Suprapubic skin (tissue), 4 donors: Measurements from ENCODE around the gene RILPL1. TPM values are rescaled to one million over a fixed set of nuclear protein-coding genes. Genes with fewer than 3 reads are reported as not detected.
"Not testable (repeated sequence)": the region's sequence is repeated elsewhere in the genome, so short reads cannot be mapped to it uniquely, and the experiment has no call there.

Source experiments
- DNase-seq, 2 donors: peaks; one replicate each; pipeline ENCODE4 v3.0.0-alpha.2; 2019; ENCODE audit warnings: low spot score in 2 of 2
- H3K27ac ChIP-seq: fragments of 200-600 bp; sonication (generic); one replicate; pipeline ENCODE4 v1.5.1; 2019
- H3K27me3 ChIP-seq: fragments of 200-600 bp; sonication (generic); one replicate; pipeline ENCODE4 v1.5.1; 2019
- H3K36me3 ChIP-seq: fragments of 200-600 bp; sonication (generic); one replicate; pipeline ENCODE4 v1.5.1; 2019
- H3K4me1 ChIP-seq: fragments of 200-600 bp; sonication (generic); one replicate; pipeline ENCODE4 v1.5.1; 2019
- H3K4me3 ChIP-seq: fragments of 200-600 bp; sonication (generic); one replicate; pipeline ENCODE4 v1.5.1; 2019; ENCODE audit warnings: mild to moderate bottlenecking
- H3K9me3 ChIP-seq: fragments of 200-600 bp; sonication (generic); one replicate; pipeline ENCODE4 v1.5.1; 2019
- CTCF ChIP-seq, 2 donors: fragments of 200-600 bp in 1 of 2; fragments of 450-650 bp in 1 of 2; sonication (generic) in 1 of 2; IDR thresholded peaks; one replicate each; pipeline ENCODE4 v1.5.1; 2016 to 2019; ENCODE audit warnings: antibody characterized with exemption in 2 of 2, mild to moderate bottlenecking in 1 of 2, moderate library complexity in 1 of 2
- EP300 ChIP-seq: sonication (generic); formaldehyde crosslinking; IDR thresholded peaks from one replicate; pipeline ENCODE4 v1.6.1; 2017; ENCODE audit warnings: antibody characterized with exemption
- POLR2A ChIP-seq, 2 donors: fragments of 450-650 bp; IDR thresholded peaks; one replicate each; pipeline ENCODE4 v1.6.1; 2017; ENCODE audit warnings: antibody characterized with exemption in 2 of 2, mild to moderate bottlenecking in 2 of 2, moderate library complexity in 2 of 2
- POLR2AphosphoS5 ChIP-seq, 3 donors: sonication (generic); formaldehyde crosslinking; IDR thresholded peaks; one replicate each; pipeline ENCODE4 v1.6.1; 2017; ENCODE audit warnings: antibody characterized with exemption in 3 of 3
- WGBS: methylation state at CpG from one replicate; pipeline ENCODE4 v1.1.5; 2018; 5-methylcytosine and 5-hydroxymethylcytosine counted together
- total RNA-seq, 4 donors: library from RNA; depleted of rRNA; stranded (reverse); fragments of >200 nt; gene quantifications; one replicate each; pipeline ENCODE4 v1.1.0, GENCODE V29; 2016

RILPL1 gene
- total RNA-seq, 4 donors from 2014 or later = 16.4 to 36.2 (median 24.2) TPM

GRCh38 chr12:123453165-123453564 lies 80.4 kb downstream of the RILPL1 start:
- Histone ChIP-seq H3K9me3 (no peaks in the 10 kb centered on the region), H3K27ac (no peak overlapping the region), H3K36me3 (no peaks in the 10 kb centered on the region), H3K4me1 (no peaks in the 10 kb centered on the region), H3K27me3 (no peaks in the 10 kb centered on the region), H3K4me3 (no peak overlapping the region)
- no peak for DNase-seq
- WGBS = 52% methylated on average over 3 of the region's 3 CpGs
- TF ChIP-seq POLR2A (IDR thresholded peaks at IDR 0.05) = no peak
- no peak for TF ChIP-seq EP300
- no peak for TF ChIP-seq CTCF (IDR thresholded peaks at IDR 0.05)
- TF ChIP-seq POLR2AphosphoS5 (IDR thresholded peaks at IDR 0.05) = no peak

- not testable (repeated sequence) for H3K4me3 ChIP-seq, H3K27ac ChIP-seq, H3K27me3 ChIP-seq, H3K9me3 ChIP-seq, H3K4me1 ChIP-seq, H3K36me3 ChIP-seq, DNase-seq
- WGBS = 0% methylated on average over 1 of the region's 1 CpG
Measured at GRCh38 chr12:123452276-123452550, 81.3 kb downstream of the RILPL1 start.

- Histone ChIP-seq H3K27me3 (no peaks in the 10 kb centered on the region), H3K27ac (no peak overlapping the region), H3K4me1 (peaks cover 11% of the 10 kb centered on the region), H3K4me3 (no peak overlapping the region), H3K9me3 (no peaks in the 10 kb centered on the region), H3K36me3 (no peaks in the 10 kb centered on the region)
- TF ChIP-seq EP300 (no peak), POLR2A (IDR thresholded peaks at IDR 0.05) (no peak), POLR2AphosphoS5 (IDR thresholded peaks at IDR 0.05) (no peak), CTCF (IDR thresholded peaks at IDR 0.05) (no peak)
- DNase-seq = no peak
- WGBS = 92% methylated on average over 9 of the region's 9 CpGs
Measured at GRCh38 chr12:123450636-123451035, 82.9 kb downstream of the RILPL1 start.

- H3K9me3 ChIP-seq = no peaks in the 10 kb centered on the region
- WGBS = 72% methylated on average over 4 of the region's 4 CpGs
- no peak overlapping the region for H3K4me3 ChIP-seq
- H3K36me3 ChIP-seq = no peaks in the 10 kb centered on the region
- H3K27me3 ChIP-seq = no peaks in the 10 kb centered on the region
- no peak for DNase-seq
- H3K4me1 ChIP-seq = peaks cover 17% of the 10 kb centered on the region
- TF ChIP-seq POLR2A (IDR thresholded peaks at IDR 0.05) = no peak
- no peak for TF ChIP-seq POLR2AphosphoS5 (IDR thresholded peaks at IDR 0.05)
- no peak for TF ChIP-seq CTCF (IDR thresholded peaks at IDR 0.05)
- no peak for TF ChIP-seq EP300
- no peak overlapping the region for H3K27ac ChIP-seq
Measured at GRCh38 chr12:123449856-123450255, 83.7 kb downstream of the RILPL1 start.

- no peak for DNase-seq
- H3K4me1 ChIP-seq = peaks cover 20% of the 10 kb centered on the region
- no peak overlapping the region for H3K27ac ChIP-seq
Measured at GRCh38 chr12:123449249-123449733, 84.2 kb downstream of the RILPL1 start.

More at GRCh38 chr12:123449249-123449733, 84.2 kb downstream of the RILPL1 start:
- H3K4me3 ChIP-seq = no peak overlapping the region
- no peaks in the 10 kb centered on the region for H3K27me3 ChIP-seq
- H3K36me3 ChIP-seq = no peaks in the 10 kb centered on the region
- no peaks in the 10 kb centered on the region for H3K9me3 ChIP-seq
- 93% methylated on average over 2 of the region's 2 CpGs for WGBS
- no peak for TF ChIP-seq POLR2AphosphoS5 (IDR thresholded peaks at IDR 0.05)
- TF ChIP-seq CTCF (IDR thresholded peaks at IDR 0.05) = no peak
- no peak for TF ChIP-seq POLR2A (IDR thresholded peaks at IDR 0.05)
- TF ChIP-seq EP300 = no peak
